ENCODE results near the gene NBPF1.
"Not testable (repeated sequence)": the region's sequence is repeated elsewhere in the genome, so short reads cannot be mapped to it uniquely, and the experiment has no call there.

NBPF1 gene

GRCh38 chr1:16605532-16606505 is 7.5 kb downstream of the NBPF1 start:
- no peak for DNase-seq

DNA sequence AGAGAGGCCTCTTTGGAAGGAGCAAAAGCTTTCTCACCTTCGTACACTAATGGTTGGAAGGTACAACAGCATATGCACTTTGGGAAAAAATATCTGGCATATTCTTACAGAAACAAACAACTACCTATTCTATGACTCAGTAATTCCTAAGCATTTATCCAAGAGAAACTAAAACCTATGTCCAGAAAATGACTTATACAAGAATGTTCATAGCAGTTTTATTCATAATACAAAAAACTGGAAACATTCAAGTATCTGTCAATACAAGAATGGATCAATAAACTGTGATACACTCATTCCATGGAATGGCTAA is 8.2 kb downstream of the NBPF1 start:
- no peak for DNase-seq

- not testable (repeated sequence) for DNase-seq
Measured at GRCh38 chr1:16604514-16605212, 8.7 kb downstream of the NBPF1 start.

- not testable (repeated sequence) for DNase-seq
Measured at GRCh38 chr1:16603623-16604022, 9.7 kb downstream of the NBPF1 start.

GRCh38 chr1:16602336-16603011 is 10.9 kb downstream of the NBPF1 start:
- not testable (repeated sequence) for DNase-seq

GRCh38 chr1:16600855-16601786 is 12.2 kb downstream of the NBPF1 start:
- not testable (repeated sequence) for DNase-seq

- not testable (repeated sequence) for DNase-seq
Measured at GRCh38 chr1:16599326-16599725, 14.0 kb downstream of the NBPF1 start.

DNA sequence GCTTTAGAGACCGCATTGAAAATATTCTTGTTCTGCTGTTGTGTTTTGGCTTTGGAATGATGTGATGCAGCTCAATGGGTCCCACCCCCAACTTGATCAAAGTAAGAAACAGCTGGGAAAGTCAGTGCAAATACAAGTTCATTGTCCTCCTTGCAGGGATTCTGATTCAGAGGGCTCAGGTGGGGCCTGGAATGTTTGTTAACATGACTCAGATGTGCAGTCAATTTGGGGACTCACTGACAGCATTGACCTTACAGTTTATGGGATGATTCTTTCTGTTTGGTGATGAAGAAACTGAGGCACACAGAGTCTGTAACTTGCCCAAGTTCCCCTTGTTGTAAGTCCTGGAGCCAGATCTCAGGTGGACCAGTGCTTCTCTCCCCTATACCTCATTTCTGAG is 18.1 kb downstream of the NBPF1 start:
- not testable (repeated sequence) for DNase-seq

DNA sequence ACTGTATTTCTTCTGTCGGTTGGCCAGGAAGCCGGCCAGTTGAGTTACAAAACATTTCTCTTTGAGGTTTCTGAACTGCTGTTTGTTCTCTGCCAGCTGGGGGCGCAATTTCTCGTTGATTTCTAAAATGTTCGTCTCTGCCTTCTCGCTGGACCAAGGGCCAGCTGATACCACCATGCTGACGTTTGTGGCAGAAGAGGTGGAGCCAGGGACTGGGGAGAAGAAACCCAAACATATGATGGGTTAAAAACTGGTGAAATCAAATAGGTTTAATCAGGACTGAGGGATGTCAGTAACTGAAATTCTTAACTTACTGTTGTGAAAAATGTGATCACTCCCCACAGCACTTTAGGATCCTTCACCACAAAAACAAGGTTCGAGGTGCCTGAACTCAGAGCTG is 21.5 kb downstream of the NBPF1 start:
- not testable (repeated sequence) for DNase-seq

DNA sequence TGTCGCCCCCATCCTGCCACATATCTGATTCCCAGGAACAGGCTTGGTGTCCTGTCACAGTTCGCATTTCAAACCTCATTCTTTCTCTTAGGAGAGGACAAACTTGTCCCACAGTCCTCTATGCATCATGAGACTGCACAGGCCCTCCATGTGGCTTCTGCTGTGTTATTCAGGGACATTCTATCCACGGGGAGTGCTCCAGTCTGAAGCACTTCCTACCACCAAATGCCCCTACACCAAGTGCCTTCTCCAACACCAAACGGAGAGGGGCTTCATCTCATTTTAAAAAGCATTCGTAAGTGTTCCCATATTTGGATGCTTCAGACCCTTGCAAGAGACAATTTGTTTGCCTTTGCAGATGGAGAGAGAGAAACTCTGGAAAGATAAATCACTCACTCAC is 25.3 kb downstream of the NBPF1 start:
- DNase-seq, result not testable (repeated sequence)

GRCh38 chr1:16587639-16588038 is 25.7 kb downstream of the NBPF1 start:
- not testable (repeated sequence) for DNase-seq

DNA sequence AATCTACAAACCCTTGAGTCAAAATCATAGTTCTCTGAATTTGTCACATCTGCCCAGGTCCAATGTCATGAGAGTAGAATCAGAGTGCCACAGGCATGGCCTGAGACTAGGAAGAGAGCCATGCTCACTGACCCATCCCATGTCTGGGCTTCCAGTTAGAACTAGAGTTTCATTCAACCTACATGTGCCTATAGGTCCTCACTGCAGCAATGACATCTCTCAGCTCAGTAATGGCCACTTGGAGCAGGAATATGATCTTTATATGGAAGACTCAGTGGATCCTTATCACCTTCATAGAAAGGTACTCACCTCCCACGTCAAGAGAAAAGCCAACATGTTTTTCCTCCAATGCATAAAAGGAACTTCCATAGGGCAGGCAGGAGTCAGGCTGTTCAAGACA is 48.0 kb downstream of the NBPF1 start:
- DNase-seq, result not testable (repeated sequence)

- DNase-seq, result not testable (repeated sequence)
Measured at GRCh38 chr1:16561035-16561434, 52.3 kb downstream of the NBPF1 start.

DNA sequence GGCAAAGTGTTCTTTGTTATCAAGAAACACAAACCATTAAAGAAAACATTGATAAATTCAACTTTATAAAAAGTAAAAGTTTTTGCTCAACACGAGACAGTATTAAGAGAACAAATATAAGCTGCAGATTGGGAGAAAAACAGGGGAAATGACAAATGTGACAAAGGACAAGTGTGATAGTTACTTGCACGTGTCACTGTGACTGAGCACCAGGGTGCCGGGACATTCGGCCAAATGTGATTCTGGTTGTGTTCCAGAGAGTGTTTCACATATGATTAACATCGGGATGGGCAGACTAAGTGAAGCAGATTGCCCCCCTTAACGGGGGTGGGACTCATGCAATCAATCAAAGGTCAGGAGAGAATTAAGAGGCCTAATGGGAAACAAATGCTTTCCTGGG is 52.9 kb downstream of the NBPF1 start:
- not testable (repeated sequence) for DNase-seq

DNA sequence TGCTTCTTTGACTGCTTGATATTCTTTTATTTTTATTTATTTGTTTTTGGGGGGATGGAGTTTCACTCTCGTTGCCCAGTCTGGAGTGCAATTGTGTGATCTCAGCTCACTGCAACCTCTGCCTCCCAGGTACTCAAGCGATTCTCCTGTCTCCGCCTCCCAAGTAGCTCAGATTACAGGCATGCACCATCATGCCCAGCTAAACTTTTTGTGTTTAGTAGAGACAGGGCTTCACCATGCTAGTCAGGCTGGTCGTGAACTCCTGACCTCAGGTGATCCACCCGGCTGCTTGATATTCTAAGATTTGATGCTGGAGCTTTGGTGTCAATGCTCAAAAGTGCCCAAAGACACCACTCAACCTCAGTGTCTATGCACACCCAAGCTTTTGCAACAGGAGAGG is 53.7 kb downstream of the NBPF1 start:
- DNase-seq, result not testable (repeated sequence)

- DNase-seq, result not testable (repeated sequence)
Measured at GRCh38 chr1:16557034-16557433, 56.3 kb downstream of the NBPF1 start.

DNA sequence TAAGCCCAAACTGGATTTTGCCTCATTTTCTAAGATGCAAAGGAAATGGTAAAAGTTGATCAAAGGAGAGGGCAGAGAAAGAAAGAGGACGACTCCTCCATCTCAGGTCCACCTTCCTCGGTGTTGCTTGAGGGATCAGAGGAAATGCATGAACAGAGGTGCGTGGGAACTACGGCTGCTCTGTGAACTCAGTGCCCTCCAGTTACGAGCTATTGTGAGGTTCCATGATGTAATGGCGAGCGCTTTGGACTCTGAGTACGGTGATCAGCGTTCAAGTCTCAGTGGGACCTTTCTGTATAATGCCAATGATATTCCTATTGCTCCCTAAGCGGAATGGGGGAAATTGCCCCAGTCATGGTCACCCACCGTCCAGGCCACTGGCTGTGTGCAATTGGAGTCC is 60.1 kb downstream of the NBPF1 start:
- not testable (repeated sequence) for DNase-seq

- not testable (repeated sequence) for DNase-seq
Measured at GRCh38 chr1:16550212-16550918, 63.0 kb downstream of the NBPF1 start.

DNA sequence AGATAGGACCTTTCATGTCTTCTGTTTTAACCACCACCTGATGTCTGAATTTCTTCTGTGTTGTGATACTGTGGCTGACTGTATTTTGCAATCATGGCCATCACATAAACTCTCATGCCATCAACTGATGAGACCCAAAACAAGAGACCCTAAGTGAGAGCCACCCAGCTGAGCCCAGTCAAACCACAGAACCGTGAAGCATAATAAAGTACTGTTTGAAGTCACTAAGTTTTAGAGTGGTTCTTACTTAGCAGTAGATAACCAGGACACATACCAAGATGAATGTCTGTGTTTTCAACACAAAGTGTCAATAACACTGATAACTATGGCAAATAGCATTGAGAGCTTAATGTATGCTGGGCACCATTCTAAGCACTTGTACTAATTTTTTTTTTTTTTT is 63.8 kb downstream of the NBPF1 start:
- not testable (repeated sequence) for DNase-seq

- not testable (repeated sequence) for DNase-seq
Measured at GRCh38 chr1:16547502-16548241, 65.7 kb downstream of the NBPF1 start.

DNA sequence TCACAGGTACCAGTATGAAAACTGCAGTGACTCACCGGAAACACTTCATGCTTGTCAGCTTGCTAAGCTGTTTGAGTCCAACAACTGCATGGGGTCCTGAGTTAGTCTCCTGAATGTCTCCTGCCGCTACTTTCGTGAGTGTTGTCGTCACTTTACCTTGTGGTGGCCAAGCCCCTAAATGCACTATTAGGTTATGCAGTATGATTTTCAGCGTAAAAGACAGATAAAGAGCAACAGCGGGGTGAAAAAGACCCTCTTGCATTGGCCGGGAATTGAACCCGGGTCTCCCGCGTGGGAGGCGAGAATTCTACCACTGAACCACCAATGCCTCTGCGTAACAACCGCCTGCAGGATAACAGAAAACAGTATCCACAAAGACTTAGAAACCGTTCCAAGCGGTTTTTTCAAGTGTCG is 67.7 kb downstream of the NBPF1 start:
- DNase-seq, result not testable (repeated sequence)

Measured in activated CD4-positive, alpha-beta T cell treated with anti-CD3 and anti-CD28 coated beads, Interleukin-2, amount 50 U/mL, for 4 hours (primary cell).